Caco-2 (cell line): Measurements from ENCODE around the gene PROSER3. TPM values are rescaled to one million over a fixed set of nuclear protein-coding genes. Genes with fewer than 3 reads are reported as not detected.

ENCODE experiments used
- BruUV-seq: library from RNA; stranded (reverse); fragments of 400-500 nt; replicated peaks from 2 replicates; lab custom pipeline; 2021; lab: Mats Ljungman, UMichigan
- CTCF ChIA-PET: fragments of 300-600 bp; sonication (Branson Sonifier 250); formaldehyde crosslinking; loops from one replicate; lab custom pipeline; 2022; ENCODE audit warnings: antibody characterized with exemption; lab: Charles Lee
- POLR2A ChIA-PET: fragments of 300-600 bp; sonication (Branson Sonifier 250); formaldehyde crosslinking; loops from one replicate; lab custom pipeline; 2022; ENCODE audit warnings: antibody characterized with exemption; lab: Charles Lee
- DNase-seq, 2 experiments: peaks; one replicate each; pipeline versions ENCODE4 v3.0.0 to v3.0.0-alpha.2; 2020 to 2022
- H3K27me3 ChIP-seq: replicated peaks from 2 replicates; pipeline ENCODE4 v1.6.0; 2011; ENCODE audit warnings: low read length; ENCODE audit not compliant: control insufficient read depth, insufficient read depth
- H3K36me3 ChIP-seq: 2 replicates; pipeline ENCODE4 v1.5.1; 2011; ENCODE audit warnings: low read length; ENCODE audit not compliant: control insufficient read depth, insufficient read depth
- H3K4me1 ChIP-seq: fragments of 250-450 bp; sonication (Bioruptor Pico); 2 replicates; pipeline ENCODE4 v1.5.1; 2020; ENCODE audit warnings: mild to moderate bottlenecking
- H3K4me3 ChIP-seq: 2 replicates; pipeline ENCODE4 v1.5.1; 2011; ENCODE audit warnings: low read depth, mild to moderate bottlenecking, control low read depth, low read length
- H3K9me3 ChIP-seq: fragments of 250-450 bp; sonication (Bioruptor Pico); 2 replicates; pipeline ENCODE4 v1.5.1; 2020; ENCODE audit warnings: mild to moderate bottlenecking, moderate library complexity
- H3K27ac Mint-ChIP-seq: one replicate; pipeline ENCODE4 v1.8.0; 2022; ENCODE audit warnings: mixed read lengths; ENCODE audit not compliant: unreplicated experiment
- H3K27me3 Mint-ChIP-seq: one replicate; pipeline ENCODE4 v1.8.0; 2022; ENCODE audit warnings: mixed read lengths; ENCODE audit not compliant: insufficient read depth, unreplicated experiment
- H3K36me3 Mint-ChIP-seq: one replicate; pipeline ENCODE4 v1.8.0; 2022; ENCODE audit warnings: mild to moderate bottlenecking, mixed read lengths; ENCODE audit not compliant: insufficient read depth, unreplicated experiment
- H3K4me1 Mint-ChIP-seq: one replicate; pipeline ENCODE4 v1.8.0; 2022; ENCODE audit warnings: low read depth, mixed read lengths; ENCODE audit not compliant: unreplicated experiment
- H3K4me3 Mint-ChIP-seq: one replicate; pipeline ENCODE4 v1.8.0; 2022; ENCODE audit warnings: mild to moderate bottlenecking, moderate library complexity, mixed read lengths; ENCODE audit not compliant: unreplicated experiment
- H3K9me3 Mint-ChIP-seq: one replicate; pipeline ENCODE4 v1.8.0; 2022; ENCODE audit warnings: mixed read lengths; ENCODE audit not compliant: unreplicated experiment
- CTCF ChIP-seq, 2 experiments: fragments of 200-600 bp in 1 of 2; IDR thresholded peaks; 1 replicate in 1 of 2; 2 replicates in 1 of 2; pipeline versions ENCODE4 v1.5.1 to v1.8.0; 2011 to 2022; ENCODE audit warnings: antibody characterized with exemption in 1 of 2, control low read depth in 1 of 2, inconsistent platforms in 1 of 2, low read depth in 1 of 2, low read length in 1 of 2, mild to moderate bottlenecking in 1 of 2, moderate library complexity in 1 of 2; ENCODE audit not compliant: insufficient read depth in 1 of 2, severe bottlenecking in 1 of 2, unreplicated experiment in 1 of 2
- intact Hi-C: fragments of 100-400 bp; cut with micrococcal nuclease; formaldehyde crosslinking; loops from one replicate; pipeline ENCODE4 v1.10.0; 2022; ENCODE audit not compliant: unreplicated experiment
- total RNA-seq: library from RNA; stranded (reverse); gene quantifications from 2 replicates; pipeline ENCODE4 v1.2.3, GENCODE V29; 2022

PROSER3 gene
- total RNA-seq, 1 experiment from 2014 or later: 34.6 TPM

GRCh38 chr19:35751839-35752745, 5.9 kb upstream of the PROSER3 start:
- peaks cover 34% of the 10 kb centered on the region for H3K36me3 Mint-ChIP-seq
- no peaks in the 10 kb centered on the region for H3K9me3 ChIP-seq
- ChIA-PET CTCF (no interaction called here), POLR2A (interaction anchor here (0.5 kb wide), 1 partner anchor 68 kb away, joined by 3 read pairs; no protein-coding TSS in a partner anchor)
- H3K9me3 Mint-ChIP-seq: no peaks in the 10 kb centered on the region
- no peak overlapping the region for H3K27ac Mint-ChIP-seq
- H3K27me3 Mint-ChIP-seq: no peaks in the 10 kb centered on the region
- H3K4me1 ChIP-seq: peaks cover 6% of the 10 kb centered on the region
- no peaks in the 10 kb centered on the region for H3K36me3 ChIP-seq
- peaks cover 24% of the 10 kb centered on the region for H3K4me1 Mint-ChIP-seq
- H3K4me3 Mint-ChIP-seq: no peak overlapping the region
- BruUV-seq: no TSS peak
- intact Hi-C loops: no loop called here
- no peak for DNase-seq
- no peak overlapping the region for H3K4me3 ChIP-seq
- no peaks in the 10 kb centered on the region for H3K27me3 ChIP-seq
- no peak for TF ChIP-seq CTCF (IDR thresholded peaks at IDR 0.05; ENCODE audit: insufficient read depth in 1 of 2, low read depth in 1 of 2, low read length in 1 of 2, severe bottlenecking in 1 of 2, unreplicated experiment in 1 of 2)

DNA sequence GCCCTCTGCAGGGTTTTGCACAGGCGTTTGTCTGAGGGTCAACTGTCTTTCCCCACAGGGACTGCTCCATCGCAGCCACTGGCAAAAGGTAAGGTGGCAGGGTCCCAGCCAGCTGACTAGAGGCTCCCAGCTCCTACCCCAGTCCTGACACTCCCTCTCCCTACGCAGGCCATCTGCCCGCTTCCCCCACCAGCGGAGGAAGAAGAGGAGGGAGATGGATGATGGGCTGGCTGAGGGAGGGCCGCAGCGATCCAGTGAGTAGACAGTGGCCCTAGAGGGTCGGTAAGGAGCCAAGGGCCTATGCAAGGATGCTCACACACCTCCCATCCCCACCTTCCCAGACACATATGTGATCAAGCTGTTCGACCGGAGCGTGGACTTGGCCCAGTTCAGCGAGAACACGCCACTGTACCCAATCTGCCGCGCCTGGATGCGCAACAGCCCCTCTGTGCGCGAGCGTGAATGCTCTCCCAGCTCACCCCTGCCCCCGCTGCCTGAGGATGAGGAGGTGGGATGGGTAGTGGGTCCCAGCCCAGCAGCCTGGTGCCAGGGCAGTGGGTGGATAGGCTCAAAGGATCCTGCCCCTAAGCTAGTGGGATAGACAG, 5.1 kb upstream of the PROSER3 start:
- no TSS peak for BruUV-seq

More for the DNA sequence above, 5.1 kb upstream of the PROSER3 start:
- intact Hi-C loops: no loop called here
- H3K27me3 ChIP-seq: no peaks in the 10 kb centered on the region
- no peak for TF ChIP-seq CTCF (IDR thresholded peaks at IDR 0.05; ENCODE audit: insufficient read depth in 1 of 2, low read depth in 1 of 2, low read length in 1 of 2, severe bottlenecking in 1 of 2, unreplicated experiment in 1 of 2)
- no peak overlapping the region for H3K4me3 ChIP-seq
- H3K9me3 ChIP-seq: no peaks in the 10 kb centered on the region
- H3K4me1 ChIP-seq: peaks cover 7% of the 10 kb centered on the region
- Mint-ChIP-seq H3K27me3 (no peaks in the 10 kb centered on the region), H3K9me3 (no peaks in the 10 kb centered on the region), H3K4me1 (peaks cover 20% of the 10 kb centered on the region), H3K27ac (no peak overlapping the region), H3K36me3 (peaks cover 34% of the 10 kb centered on the region), H3K4me3 (no peak overlapping the region)
- no peak for DNase-seq
- POLR2A ChIA-PET: interaction anchor here (0.5 kb wide), 1 partner anchor 67 kb away, joined by 3 read pairs; no protein-coding TSS in a partner anchor
- CTCF ChIA-PET: no interaction called here
- no peaks in the 10 kb centered on the region for H3K36me3 ChIP-seq
